GM12873 (cell line): ENCODE measurements around the gene LSM6.

ENCODE experiments used
- CTCF ChIP-seq: IDR thresholded peaks from 2 replicates; pipeline ENCODE4 v1.5.1; 2012; ENCODE audit warnings: low read depth, mild to moderate bottlenecking, moderate library complexity, low read length, control low read depth; ENCODE audit not compliant: insufficient read depth; ENCODE audit errors: missing control alignments

The LSM6 gene

DNA sequence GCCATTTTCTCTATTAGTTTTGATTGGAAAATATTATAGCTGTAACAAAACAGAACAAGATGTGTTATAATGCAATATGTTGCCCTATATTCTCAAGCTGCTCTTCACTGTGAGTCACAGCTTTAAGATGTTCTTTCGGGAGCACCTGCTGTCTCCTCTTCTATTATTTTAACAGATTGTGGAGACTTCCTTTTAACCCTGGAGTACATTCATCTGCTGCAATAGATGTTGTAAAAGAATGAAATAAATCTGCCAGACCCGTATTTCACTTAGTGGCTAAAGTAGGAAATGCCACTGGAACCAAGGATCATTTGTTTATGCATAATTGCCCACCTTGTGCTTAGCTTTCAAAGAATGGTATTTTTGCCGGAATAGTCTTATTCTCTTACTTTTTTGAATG, 11.1 kb downstream of the LSM6 start:
- no peak for TF ChIP-seq CTCF

DNA sequence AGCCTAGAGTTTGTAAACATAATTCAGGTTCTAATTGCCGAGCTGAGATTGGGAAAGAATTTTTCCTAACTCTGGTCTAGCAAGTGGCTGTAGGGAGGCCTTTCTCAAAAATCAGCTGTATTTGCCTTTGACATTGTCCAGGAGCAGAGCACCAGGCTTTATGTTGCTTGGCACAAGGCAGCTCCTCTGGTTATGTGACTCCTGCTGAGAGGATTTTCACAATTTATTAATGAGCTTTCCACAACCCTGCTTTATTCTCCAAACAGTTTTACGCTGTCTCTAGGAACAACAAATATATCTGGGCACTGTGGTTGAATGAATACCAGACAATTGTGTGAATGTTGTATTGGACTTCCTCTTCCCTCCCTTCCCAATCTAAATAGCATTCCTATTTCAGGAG, 14.9 kb downstream of the LSM6 start:
- no peak for TF ChIP-seq CTCF

DNA sequence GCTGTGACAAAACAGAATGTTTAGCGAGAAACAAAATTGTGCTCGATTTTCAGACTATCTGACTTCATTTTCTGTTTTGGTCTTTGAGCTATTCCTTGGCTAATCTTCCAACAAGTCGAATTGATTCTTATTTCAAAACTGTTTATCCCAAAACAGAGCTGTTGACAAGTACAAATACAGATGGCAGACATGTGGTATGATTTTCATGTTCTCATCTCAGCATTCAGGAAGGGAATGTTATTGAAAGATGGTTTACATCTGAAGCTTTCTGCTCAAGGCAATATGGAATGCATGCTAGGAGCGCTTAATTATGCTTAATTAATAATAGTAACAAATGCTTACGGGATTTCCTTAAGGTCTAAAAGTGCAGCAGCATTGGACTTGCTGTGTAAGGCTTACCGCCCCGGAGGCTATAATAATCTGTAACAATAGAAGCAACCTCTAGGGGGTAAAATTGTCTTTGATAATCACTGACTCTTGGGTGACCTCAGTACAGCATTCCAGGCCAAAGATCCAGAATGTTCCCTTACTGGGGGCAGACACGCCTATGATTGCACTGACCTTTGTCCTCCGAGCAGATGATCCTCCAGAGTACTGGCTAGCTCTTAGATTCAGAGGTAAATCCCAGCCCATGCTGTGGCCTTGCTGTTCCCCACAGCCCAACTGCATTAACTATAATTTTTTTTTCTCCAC, 16.4 kb downstream of the LSM6 start:
- peak; percentile 6 for TF ChIP-seq CTCF

DNA sequence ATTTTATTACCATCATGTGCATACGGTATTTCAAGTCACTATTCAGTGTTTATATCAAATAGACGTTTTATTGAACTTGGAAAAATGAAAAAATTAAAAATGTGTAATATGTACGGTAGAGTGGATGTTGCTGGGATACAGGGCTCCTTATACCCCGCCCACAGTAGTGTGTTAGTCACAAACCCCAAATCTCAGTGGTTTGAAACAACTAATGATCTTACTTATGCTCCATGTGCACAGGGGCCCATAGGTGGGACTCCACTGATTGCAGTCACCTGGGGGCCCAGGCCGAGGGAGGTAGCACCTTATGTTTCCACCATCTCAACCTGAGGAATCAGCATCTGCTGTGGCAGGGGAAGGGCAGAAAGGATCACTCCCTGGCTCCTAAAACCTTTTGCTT, 18.1 kb downstream of the LSM6 start:
- no peak for TF ChIP-seq CTCF

GRCh38 chr4:146194212-146194611, 18.7 kb downstream of the LSM6 start:
- no peak for TF ChIP-seq CTCF

- TF ChIP-seq CTCF: no peak
These were observed 27.1 kb downstream of the LSM6 start for GRCh38 chr4:146202665-146203064.

DNA sequence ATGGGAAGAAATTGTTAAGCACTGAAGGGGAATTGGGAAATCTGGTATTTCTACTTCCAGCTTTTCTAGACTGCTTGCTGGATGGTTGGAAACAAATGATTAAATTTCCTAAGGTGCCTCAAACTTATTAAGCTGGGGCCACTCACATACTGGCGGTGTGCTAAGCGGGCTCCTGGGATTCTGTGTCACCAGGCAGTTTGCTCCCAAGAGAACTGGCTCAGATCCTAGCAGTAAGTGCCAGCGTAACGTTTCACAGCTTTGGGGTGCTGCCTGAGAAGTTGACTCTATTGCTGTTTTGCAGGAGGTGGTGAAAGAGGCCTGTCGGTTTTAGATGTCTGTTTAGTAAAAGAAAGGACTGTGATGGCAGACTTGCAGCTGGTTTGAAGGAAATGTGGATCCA, 31.9 kb downstream of the LSM6 start:
- no peak for TF ChIP-seq CTCF

DNA sequence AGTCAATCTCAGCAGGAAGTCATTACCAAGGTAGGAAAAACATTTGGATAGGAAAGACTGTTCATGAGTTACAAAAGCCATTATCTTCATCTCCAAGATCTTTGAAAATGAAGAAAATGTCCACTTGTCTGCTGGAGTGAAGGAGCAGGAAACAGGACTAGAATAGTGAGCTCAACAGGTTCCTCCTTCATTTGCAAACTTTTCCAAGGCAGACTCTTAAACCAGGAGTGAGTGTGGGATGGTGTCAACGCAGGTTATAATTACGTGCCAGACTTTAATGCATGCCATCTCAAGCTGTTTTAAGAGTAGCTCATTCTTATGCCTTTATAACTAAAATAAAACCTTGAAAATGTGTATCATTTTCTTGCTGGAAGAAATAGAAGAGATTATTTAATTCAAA, 35.4 kb downstream of the LSM6 start:
- no peak for TF ChIP-seq CTCF
